ENCODE measurements around the gene SH3YL1.

DNA sequence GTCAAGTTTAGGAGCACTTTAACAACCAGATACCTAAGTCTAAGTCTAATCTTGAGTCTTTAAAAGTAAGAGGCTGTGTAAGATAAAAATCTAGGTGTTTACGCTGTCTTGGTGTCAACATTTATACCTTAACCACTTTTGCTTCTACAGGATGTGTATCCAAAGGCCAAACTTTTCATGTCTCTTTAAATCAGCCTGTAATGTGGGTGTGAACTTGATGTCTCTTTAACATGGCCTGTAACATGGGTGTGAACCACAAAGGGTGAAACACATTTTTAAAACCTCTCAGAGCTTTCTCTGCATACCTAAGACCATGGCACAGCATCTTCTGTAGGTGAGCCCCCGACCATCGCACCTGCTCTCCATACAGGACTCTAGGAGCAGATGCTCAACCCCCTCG, 40.4 kb downstream of the SH3YL1 start:
- TF ChIP-seq, protein P1, sequence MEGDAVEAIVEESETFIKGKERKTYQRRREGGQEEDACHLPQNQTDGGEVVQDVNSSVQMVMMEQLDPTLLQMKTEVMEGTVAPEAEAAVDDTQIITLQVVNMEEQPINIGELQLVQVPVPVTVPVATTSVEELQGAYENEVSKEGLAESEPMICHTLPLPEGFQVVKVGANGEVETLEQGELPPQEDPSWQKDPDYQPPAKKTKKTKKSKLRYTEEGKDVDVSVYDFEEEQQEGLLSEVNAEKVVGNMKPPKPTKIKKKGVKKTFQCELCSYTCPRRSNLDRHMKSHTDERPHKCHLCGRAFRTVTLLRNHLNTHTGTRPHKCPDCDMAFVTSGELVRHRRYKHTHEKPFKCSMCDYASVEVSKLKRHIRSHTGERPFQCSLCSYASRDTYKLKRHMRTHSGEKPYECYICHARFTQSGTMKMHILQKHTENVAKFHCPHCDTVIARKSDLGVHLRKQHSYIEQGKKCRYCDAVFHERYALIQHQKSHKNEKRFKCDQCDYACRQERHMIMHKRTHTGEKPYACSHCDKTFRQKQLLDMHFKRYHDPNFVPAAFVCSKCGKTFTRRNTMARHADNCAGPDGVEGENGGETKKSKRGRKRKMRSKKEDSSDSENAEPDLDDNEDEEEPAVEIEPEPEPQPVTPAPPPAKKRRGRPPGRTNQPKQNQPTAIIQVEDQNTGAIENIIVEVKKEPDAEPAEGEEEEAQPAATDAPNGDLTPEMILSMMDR (optimal IDR thresholded peaks at IDR 0.05 in 1 of 3, IDR thresholded peaks at IDR 0.05 in 1 of 3, conservative IDR thresholded peaks at IDR 0.05 in 1 of 3; ENCODE audit: extremely low read depth in 1 of 3, insufficient read depth in 2 of 3, low read length in 3 of 3), result no peak
- no peak for TF ChIP-seq EZH2 (IDR thresholded peaks at IDR 0.05; ENCODE audit: low read length)
